Left ventricle myocardium inferior (tissue), 1 donor: ENCODE results near the gene PHLPP1. TPM values are rescaled to one million over a fixed set of nuclear protein-coding genes. Genes with fewer than 3 reads are reported as not detected.

Experiments
- DNase-seq: peaks from one replicate; pipeline ENCODE4 v3.0.0-alpha.2; 2020
- H3K27ac ChIP-seq: fragments of 200-600 bp; replicated peaks from 2 replicates; pipeline ENCODE4 v1.8.0; 2021
- H3K27me3 ChIP-seq: fragments of 200-600 bp; 2 replicates; pipeline ENCODE4 v1.8.0; 2021; ENCODE audit warnings: low read depth
- H3K36me3 ChIP-seq: fragments of 200-600 bp; 2 replicates; pipeline ENCODE4 v1.8.0; 2021
- H3K4me1 ChIP-seq: fragments of 200-600 bp; 2 replicates; pipeline ENCODE4 v1.8.0; 2021
- H3K4me3 ChIP-seq: fragments of 200-600 bp; 2 replicates; pipeline ENCODE4 v1.8.0; 2021; ENCODE audit warnings: mild to moderate bottlenecking, moderate library complexity
- H3K9me3 ChIP-seq: fragments of 200-600 bp; replicated peaks from 2 replicates; pipeline ENCODE4 v1.8.0; 2021
- intact Hi-C: fragments of 100-400 bp; cut with micrococcal nuclease; formaldehyde crosslinking; loops from one replicate; pipeline ENCODE4 v1.11.0; 2022
- total RNA-seq: library from RNA; stranded (reverse); fragmentation: NEBNext Ultra II Directional; extraction: Animal tissue kit (Norgen Biotek cat#: 25700); gene quantifications from one replicate; pipeline ENCODE4 v1.2.1, GENCODE V29; 2021
- TF ChIP-seq, protein P1 (sequence below): fragments of 200-600 bp; IDR thresholded peaks from 2 replicates; pipeline ENCODE4 v1.8.0; 2021; ENCODE audit warnings: antibody characterized with exemption, mild to moderate bottlenecking, borderline replicate concordance
- donor health status: DM: no; HTN: yes; CAD: no; lungs with severe emphysema.

Gene PHLPP1
- total RNA-seq, 1 donor from 2014 or later, result 5.9 TPM

DNA sequence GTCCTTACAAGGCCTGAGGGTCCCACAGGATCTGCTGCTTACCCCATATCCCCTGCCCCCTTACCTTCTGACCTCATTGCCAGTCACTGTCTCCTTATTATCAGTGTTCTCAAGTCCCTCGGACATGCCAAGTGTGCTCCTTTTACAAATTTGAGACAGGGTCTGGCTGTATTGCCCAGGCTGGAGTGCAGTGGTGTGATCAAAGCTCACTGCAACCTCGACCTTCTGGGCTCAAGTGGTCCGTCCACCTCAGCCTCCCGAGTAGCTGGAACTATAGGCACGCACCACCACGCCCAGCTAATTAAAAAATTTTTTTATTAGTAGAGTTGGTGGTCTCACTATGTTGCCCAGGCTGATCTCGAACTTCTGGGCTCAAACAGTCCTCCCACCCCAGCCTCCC, 141.0 kb downstream of the PHLPP1 start:
- H3K4me1 ChIP-seq, result peaks cover 50% of the 10 kb centered on the region
- DNase-seq, result no peak
- no peak overlapping the region for H3K4me3 ChIP-seq
- H3K27me3 ChIP-seq, result no peaks in the 10 kb centered on the region
- no peaks in the 10 kb centered on the region for H3K36me3 ChIP-seq
- no peak overlapping the region for H3K27ac ChIP-seq
- no peaks in the 10 kb centered on the region for H3K9me3 ChIP-seq
- TF ChIP-seq, protein P1, sequence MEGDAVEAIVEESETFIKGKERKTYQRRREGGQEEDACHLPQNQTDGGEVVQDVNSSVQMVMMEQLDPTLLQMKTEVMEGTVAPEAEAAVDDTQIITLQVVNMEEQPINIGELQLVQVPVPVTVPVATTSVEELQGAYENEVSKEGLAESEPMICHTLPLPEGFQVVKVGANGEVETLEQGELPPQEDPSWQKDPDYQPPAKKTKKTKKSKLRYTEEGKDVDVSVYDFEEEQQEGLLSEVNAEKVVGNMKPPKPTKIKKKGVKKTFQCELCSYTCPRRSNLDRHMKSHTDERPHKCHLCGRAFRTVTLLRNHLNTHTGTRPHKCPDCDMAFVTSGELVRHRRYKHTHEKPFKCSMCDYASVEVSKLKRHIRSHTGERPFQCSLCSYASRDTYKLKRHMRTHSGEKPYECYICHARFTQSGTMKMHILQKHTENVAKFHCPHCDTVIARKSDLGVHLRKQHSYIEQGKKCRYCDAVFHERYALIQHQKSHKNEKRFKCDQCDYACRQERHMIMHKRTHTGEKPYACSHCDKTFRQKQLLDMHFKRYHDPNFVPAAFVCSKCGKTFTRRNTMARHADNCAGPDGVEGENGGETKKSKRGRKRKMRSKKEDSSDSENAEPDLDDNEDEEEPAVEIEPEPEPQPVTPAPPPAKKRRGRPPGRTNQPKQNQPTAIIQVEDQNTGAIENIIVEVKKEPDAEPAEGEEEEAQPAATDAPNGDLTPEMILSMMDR, result no peak
- intact Hi-C loops, result no loop called here

DNA sequence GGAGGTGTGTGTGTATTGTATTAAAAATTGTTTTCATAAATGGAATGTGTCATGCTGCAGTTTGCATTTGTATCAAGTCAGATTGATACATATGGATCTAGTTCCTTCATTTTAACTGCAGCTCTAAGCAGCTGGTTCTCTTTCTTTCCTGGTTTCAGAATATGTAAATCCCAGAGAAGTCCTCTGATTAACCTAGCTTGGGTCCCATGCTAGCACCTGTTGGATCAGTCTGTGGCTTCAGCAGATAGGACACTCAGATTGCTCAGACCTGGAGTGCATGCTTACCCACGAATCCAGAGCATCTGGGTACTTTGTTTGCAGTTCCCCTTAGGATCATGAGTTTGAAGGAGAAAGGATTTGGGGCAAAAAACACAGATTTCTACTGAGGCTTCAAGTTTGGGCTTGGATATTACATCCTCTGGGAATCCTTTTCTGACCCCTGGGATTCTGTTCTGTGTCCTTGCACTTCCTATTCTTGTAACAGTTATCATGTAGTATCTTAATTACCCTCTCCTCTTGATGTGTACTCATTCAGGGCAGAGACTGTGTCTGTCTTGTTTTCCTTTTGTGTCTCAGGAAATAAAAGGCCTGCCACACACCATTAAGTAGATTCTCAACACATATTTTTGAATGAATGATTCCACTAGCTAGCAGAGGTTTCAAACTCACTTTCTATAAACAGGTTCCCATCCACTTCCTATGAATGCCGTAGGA, 142.1 kb downstream of the PHLPP1 start:
- Histone ChIP-seq H3K9me3 (no peaks in the 10 kb centered on the region), H3K4me3 (no peak overlapping the region), H3K27me3 (no peaks in the 10 kb centered on the region), H3K27ac (no peak overlapping the region), H3K36me3 (no peaks in the 10 kb centered on the region), H3K4me1 (peaks cover 51% of the 10 kb centered on the region)
- intact Hi-C loops, result no loop called here
- TF ChIP-seq, protein P1, result no peak
- DNase-seq, result no peak

DNA sequence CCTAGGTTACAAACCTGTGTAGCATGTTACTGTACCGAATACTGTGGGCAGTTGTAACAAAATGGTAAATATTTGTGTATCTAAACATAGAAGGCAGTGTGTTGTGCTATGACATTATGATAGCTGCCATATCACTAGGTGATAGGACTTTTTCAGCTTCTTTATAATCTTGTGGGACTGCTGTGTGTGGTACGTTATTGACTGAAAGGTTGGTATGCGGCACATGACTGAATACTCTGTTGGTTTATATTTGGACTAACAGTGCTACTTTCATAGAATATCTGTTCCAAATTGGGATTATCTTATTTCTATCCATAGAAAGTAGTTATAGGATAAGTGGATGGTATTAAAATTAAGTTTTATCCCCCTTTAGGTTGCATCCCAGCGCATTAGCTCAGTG, 144.7 kb downstream of the PHLPP1 start:
- Histone ChIP-seq H3K27ac (no peak overlapping the region), H3K9me3 (no peaks in the 10 kb centered on the region), H3K36me3 (no peaks in the 10 kb centered on the region), H3K4me3 (no peak overlapping the region), H3K4me1 (peaks cover 51% of the 10 kb centered on the region), H3K27me3 (no peaks in the 10 kb centered on the region)
- intact Hi-C loops, result no loop called here
- TF ChIP-seq, protein P1, result no peak
- DNase-seq, result no peak

DNA sequence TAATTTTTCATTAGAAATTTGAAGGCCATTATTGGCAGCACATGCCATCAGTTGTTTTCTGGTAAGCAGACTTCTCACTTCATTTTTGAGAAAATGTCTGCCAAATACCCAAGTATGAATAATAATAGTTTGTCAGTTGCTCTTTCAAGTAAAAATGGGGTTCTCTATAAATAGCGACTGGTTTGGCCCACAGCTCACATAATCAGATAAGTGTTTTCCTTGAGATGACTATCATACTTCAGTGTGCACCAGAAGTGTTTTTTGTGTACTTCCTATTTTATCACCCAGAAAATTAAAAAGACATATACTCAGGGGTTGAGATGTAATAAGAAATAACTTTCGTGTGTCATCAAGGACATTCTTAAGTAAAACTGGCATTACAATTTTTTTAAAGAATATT, 147.1 kb downstream of the PHLPP1 start:
- Histone ChIP-seq H3K27me3 (no peaks in the 10 kb centered on the region), H3K27ac (no peak overlapping the region), H3K9me3 (no peaks in the 10 kb centered on the region), H3K4me1 (peaks cover 42% of the 10 kb centered on the region), H3K36me3 (no peaks in the 10 kb centered on the region), H3K4me3 (no peak overlapping the region)
- intact Hi-C loops, result no loop called here
- TF ChIP-seq, protein P1, result no peak
- DNase-seq, result no peak

DNA sequence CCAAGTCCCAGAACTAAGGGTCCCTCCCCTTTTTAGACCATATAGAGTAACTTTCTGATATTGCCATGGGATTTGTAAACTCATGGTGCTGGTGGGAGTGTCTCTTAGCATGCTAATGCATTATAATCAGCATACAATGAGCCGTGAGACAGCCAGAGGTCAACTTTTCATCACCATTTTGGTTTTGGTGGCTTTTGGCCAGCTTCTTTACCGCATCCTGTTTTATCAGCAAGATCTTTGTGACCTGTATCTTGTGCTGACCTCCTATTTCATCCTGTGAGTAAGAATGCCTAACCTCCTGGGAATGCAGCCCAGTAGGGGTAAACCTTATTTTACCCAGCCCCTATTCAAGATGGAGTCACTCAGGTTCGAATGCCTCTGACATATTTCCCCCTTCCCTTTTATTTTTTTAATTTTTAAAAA, 148.2 kb downstream of the PHLPP1 start:
- H3K27me3 ChIP-seq, result no peaks in the 10 kb centered on the region
- no peak overlapping the region for H3K4me3 ChIP-seq
- DNase-seq, result no peak
- H3K4me1 ChIP-seq, result peaks cover 31% of the 10 kb centered on the region
- intact Hi-C loops, result no loop called here
- no peaks in the 10 kb centered on the region for H3K9me3 ChIP-seq
- TF ChIP-seq, protein P1, result no peak
- no peak overlapping the region for H3K27ac ChIP-seq
- no peaks in the 10 kb centered on the region for H3K36me3 ChIP-seq
